Tibial nerve (tissue), 4 donors: ENCODE data around the gene ERG. TPM values are rescaled to one million over a fixed set of nuclear protein-coding genes. Genes with fewer than 3 reads are reported as not detected.

Source experiments
- DNase-seq, 2 donors: peaks; one replicate each; pipeline ENCODE4 v3.0.0-alpha.2; 2019; ENCODE audit warnings: low spot score in 2 of 2
- H3K27ac ChIP-seq, 4 donors: fragments of 200-600 bp; sonication (generic) in 3 of 4; one replicate each; pipeline ENCODE4 v1.5.1; 2017 to 2019; ENCODE audit warnings: mild to moderate bottlenecking in 1 of 4
- H3K27me3 ChIP-seq, 2 donors: fragments of 200-600 bp; sonication (generic) in 1 of 2; one replicate each; pipeline versions ENCODE4 v1.5.1 to v1.6.0; 2017 to 2019
- H3K36me3 ChIP-seq, 3 donors: fragments of 200-600 bp; sonication (generic); one replicate each; pipeline ENCODE4 v1.5.1; 2018 to 2019
- H3K4me1 ChIP-seq, 4 donors: fragments of 200-600 bp; sonication (generic) in 3 of 4; one replicate each; pipeline ENCODE4 v1.5.1; 2017 to 2019
- H3K4me3 ChIP-seq, 4 donors: fragments of 200-600 bp; sonication (generic) in 3 of 4; one replicate each; pipeline ENCODE4 v1.5.1; 2017 to 2019; ENCODE audit warnings: mild to moderate bottlenecking in 1 of 4, moderate library complexity in 1 of 4
- H3K9me3 ChIP-seq, 4 donors: fragments of 200-600 bp; sonication (generic) in 3 of 4; one replicate each; pipeline ENCODE4 v1.5.1; 2017 to 2019
- EP300 ChIP-seq, 2 donors: sonication (generic); formaldehyde crosslinking; IDR thresholded peaks; one replicate each; pipeline ENCODE4 v1.6.1; 2017; ENCODE audit warnings: antibody characterized with exemption in 2 of 2, mild to moderate bottlenecking in 1 of 2
- POLR2A ChIP-seq, 2 donors: fragments of 450-650 bp; IDR thresholded peaks; one replicate each; pipeline ENCODE4 v1.6.1; 2017; ENCODE audit warnings: antibody characterized with exemption in 2 of 2, mild to moderate bottlenecking in 2 of 2, moderate library complexity in 2 of 2
- WGBS, 2 donors: methylation state at CpG; one replicate each; pipeline ENCODE4 v1.1.5; 2018; 5-methylcytosine and 5-hydroxymethylcytosine counted together
- total RNA-seq, 4 donors: library from RNA; depleted of rRNA; stranded (reverse); fragments of >200 nt; gene quantifications; one replicate each; pipeline ENCODE4 v1.1.0, GENCODE V29; 2016
- TF ChIP-seq, protein P1 (sequence below), 5 experiments: fragments of 200-600 bp in 3 of 5; fragments of 450-650 bp in 2 of 5; sonication (generic) in 3 of 5; IDR thresholded peaks; one replicate each; pipeline ENCODE4 v1.5.1; 2016 to 2019; ENCODE audit warnings: antibody characterized with exemption in 5 of 5, mild to moderate bottlenecking in 3 of 5, moderate library complexity in 2 of 5

The ERG gene
- total RNA-seq, 4 donors from 2014 or later = 5.9 to 20.4 (median 17.6) TPM

DNA sequence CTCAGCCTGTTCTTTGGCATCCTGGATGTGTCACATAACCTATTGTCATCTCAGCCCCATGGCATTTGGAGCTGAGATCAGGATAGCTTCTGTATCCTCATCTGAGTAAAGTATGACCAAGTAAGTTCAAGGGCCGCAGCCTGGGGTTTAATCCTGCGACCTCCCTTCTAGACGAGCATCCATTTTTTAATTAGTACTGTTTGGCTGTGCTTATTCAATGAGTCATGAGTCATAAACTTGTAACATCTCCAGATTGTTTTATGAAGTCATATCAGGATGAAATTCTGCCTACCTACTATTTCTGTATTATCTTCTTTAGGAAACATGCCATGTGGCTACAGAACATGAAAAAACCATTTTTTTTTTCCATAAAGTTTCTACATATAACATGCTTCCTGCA lies 119.1 kb downstream of the ERG start:
- Histone ChIP-seq H3K27ac (no peak overlapping the region), H3K9me3 (no peaks in the 10 kb centered on the region), H3K36me3 (no peaks in the 10 kb centered on the region), H3K4me1 (peaks cover 0 to 20% (median 0%) of the 10 kb centered on the region in 4 donors), H3K27me3 (no peaks in the 10 kb centered on the region), H3K4me3 (no peak overlapping the region)
- DNase-seq = no peak
- 72 to 84% methylated on average over 3 of the region's 3 CpGs for WGBS, 2 donors
- TF ChIP-seq, protein P1, sequence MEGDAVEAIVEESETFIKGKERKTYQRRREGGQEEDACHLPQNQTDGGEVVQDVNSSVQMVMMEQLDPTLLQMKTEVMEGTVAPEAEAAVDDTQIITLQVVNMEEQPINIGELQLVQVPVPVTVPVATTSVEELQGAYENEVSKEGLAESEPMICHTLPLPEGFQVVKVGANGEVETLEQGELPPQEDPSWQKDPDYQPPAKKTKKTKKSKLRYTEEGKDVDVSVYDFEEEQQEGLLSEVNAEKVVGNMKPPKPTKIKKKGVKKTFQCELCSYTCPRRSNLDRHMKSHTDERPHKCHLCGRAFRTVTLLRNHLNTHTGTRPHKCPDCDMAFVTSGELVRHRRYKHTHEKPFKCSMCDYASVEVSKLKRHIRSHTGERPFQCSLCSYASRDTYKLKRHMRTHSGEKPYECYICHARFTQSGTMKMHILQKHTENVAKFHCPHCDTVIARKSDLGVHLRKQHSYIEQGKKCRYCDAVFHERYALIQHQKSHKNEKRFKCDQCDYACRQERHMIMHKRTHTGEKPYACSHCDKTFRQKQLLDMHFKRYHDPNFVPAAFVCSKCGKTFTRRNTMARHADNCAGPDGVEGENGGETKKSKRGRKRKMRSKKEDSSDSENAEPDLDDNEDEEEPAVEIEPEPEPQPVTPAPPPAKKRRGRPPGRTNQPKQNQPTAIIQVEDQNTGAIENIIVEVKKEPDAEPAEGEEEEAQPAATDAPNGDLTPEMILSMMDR (IDR thresholded peaks at IDR 0.05) = no peak
- TF ChIP-seq EP300 (IDR thresholded peaks at IDR 0.05) = no peak
- no peak for TF ChIP-seq POLR2A (IDR thresholded peaks at IDR 0.05)

DNA sequence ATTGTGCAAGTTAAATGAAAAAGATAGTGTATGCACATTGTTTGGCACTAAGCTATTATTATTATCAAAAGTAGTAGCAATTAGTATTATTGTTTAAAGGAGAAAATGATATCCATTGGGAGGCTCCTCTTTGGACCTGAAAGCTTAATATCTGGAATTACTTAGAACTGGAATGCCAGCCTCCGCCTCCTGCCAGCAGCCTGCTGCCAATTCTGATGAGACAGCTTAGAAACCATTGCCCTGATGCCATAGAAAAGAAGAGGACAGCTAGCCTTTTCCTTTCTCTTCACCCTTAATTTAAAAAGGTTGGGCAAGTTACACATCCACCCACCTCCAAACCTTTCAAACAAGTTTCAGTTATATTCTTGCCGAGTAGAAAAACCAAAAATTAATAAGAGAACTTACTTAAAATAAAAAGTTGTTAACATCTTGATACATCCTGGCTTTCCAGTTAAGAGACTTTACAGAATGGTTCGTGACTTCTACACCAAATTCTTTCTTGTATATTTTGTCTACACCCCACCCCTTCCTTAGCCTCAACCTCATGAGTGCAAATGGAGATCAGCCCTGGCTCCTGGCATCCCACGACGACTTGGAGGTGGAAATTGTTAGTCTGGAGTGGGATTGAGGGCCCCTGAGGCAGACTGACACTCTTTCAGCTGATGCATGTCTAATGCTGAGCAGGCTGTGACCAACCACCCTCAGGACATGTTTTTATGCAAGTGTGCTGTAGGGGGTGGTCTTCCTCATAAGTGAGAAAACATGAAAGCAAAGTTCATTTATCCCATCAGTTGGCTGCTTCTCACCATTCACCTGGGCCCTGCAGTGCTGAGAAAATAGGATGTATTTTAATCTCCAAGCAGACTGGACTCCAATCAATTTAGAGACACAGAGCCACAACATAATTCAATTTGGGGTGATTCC lies 120.8 kb downstream of the ERG start:
- no peak for DNase-seq
- H3K4me3 ChIP-seq = no peak overlapping the region
- TF ChIP-seq EP300 (IDR thresholded peaks at IDR 0.05) (no peak), POLR2A (IDR thresholded peaks at IDR 0.05) (no peak)
- TF ChIP-seq, protein P1 (IDR thresholded peaks at IDR 0.05) = no peak
- no peaks in the 10 kb centered on the region for H3K27me3 ChIP-seq
- 47% methylated on average over 5 of the region's 5 CpGs for WGBS, 2 donors
- H3K4me1 ChIP-seq = peaks cover 0 to 14% (median 0%) of the 10 kb centered on the region in 4 donors
- H3K36me3 ChIP-seq = no peaks in the 10 kb centered on the region
- peaks cover 0 to 8% (median 0%) of the 10 kb centered on the region in 4 donors for H3K9me3 ChIP-seq
- H3K27ac ChIP-seq = no peak overlapping the region

DNA sequence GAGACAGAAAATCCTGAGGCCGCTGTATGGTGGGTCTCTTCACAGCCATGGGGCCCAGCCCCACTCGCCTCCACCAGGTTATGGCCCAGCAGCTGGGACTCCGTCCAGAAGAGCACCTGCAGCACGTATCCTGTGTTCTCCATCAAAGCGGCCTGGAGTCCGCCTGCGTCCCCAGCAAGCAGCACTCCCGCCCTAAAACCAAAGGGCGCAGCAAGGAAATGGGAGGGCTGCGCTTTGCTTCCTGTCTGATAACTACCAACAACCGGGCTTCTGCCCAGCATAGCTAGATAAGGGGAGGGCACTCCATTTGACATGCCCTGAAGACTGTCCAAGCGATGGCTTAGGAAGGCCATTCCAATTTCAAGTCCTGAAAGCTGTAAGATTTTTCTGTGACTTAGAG lies 121.6 kb downstream of the ERG start:
- 79 to 86% methylated on average over 12 of the region's 12 CpGs for WGBS, 2 donors
- peaks cover 0 to 13% (median 0%) of the 10 kb centered on the region in 4 donors for H3K4me1 ChIP-seq
- no peak for DNase-seq
- H3K27ac ChIP-seq = no peak overlapping the region
- TF ChIP-seq POLR2A (IDR thresholded peaks at IDR 0.05) = no peak
- TF ChIP-seq EP300 (IDR thresholded peaks at IDR 0.05) = no peak
- TF ChIP-seq, protein P1 (IDR thresholded peaks at IDR 0.05) = no peak
- no peak overlapping the region for H3K4me3 ChIP-seq
- H3K9me3 ChIP-seq = peaks cover 0 to 12% (median 3%) of the 10 kb centered on the region in 4 donors
- H3K27me3 ChIP-seq = no peaks in the 10 kb centered on the region
- H3K36me3 ChIP-seq = no peaks in the 10 kb centered on the region

DNA sequence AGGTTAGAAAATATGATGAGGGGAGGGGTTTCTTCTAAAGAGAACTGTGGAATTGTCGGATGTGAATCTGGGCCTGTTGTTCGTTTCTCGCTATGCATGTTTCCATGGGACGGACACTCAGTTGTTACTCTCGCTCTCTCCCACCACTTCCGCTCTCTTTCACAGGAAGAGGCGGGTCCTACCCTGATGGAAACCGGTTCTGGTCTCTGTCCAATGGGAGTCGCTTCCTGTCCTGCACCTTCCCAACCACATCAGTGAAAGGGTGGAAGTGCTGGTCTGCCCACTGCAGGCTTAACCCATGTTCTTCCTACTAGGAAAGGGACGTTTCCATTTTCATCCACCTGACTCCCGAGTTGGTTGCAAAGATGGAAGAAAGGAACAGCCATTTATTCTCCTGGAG lies 122.0 kb downstream of the ERG start:
- Histone ChIP-seq H3K4me1 (peaks cover 0 to 9% (median 0%) of the 10 kb centered on the region in 4 donors), H3K4me3 (no peak overlapping the region), H3K36me3 (no peaks in the 10 kb centered on the region), H3K27me3 (no peaks in the 10 kb centered on the region), H3K27ac (no peak overlapping the region), H3K9me3 (peaks cover 0 to 15% (median 3%) of the 10 kb centered on the region in 4 donors)
- WGBS, 2 donors = 91 to 92% methylated on average over 11 of the region's 11 CpGs
- TF ChIP-seq, protein P1 (IDR thresholded peaks at IDR 0.05) = no peak
- TF ChIP-seq EP300 (IDR thresholded peaks at IDR 0.05) (no peak), POLR2A (IDR thresholded peaks at IDR 0.05) (no peak)
- DNase-seq = no peak

DNA sequence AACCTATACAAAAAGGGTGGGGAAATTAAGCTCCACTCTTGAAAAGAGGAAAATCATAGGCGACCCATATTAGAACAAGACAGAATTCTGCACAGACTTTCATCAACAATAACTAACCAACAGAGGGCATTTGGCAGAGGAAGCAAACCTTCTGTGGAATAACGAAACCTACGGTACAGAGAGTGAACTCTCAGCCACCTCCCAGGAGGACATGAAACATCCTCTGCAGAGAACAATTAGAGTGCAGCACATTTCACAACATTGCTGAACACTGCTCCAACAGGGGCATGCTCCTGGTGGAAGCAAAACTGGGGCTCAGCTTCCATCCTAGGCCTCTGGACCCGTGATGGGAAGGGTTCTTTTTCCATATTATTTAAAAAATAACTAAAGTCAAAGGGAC lies 130.6 kb downstream of the ERG start:
- no peaks in the 10 kb centered on the region for H3K4me1 ChIP-seq
- peaks cover 0 to 15% (median 7%) of the 10 kb centered on the region in 4 donors for H3K9me3 ChIP-seq
- DNase-seq = no peak
- no peak overlapping the region for H3K27ac ChIP-seq
- H3K27me3 ChIP-seq = no peaks in the 10 kb centered on the region
- no peak for TF ChIP-seq POLR2A (IDR thresholded peaks at IDR 0.05)
- TF ChIP-seq, protein P1 (IDR thresholded peaks at IDR 0.05) = no peak
- TF ChIP-seq EP300 (IDR thresholded peaks at IDR 0.05) = no peak
- WGBS, 2 donors = 68 to 71% methylated on average over 4 of the region's 4 CpGs
- H3K4me3 ChIP-seq = no peak overlapping the region
- H3K36me3 ChIP-seq = no peaks in the 10 kb centered on the region
